Activated CD4-positive, alpha-beta T cell treated with anti-CD3 and anti-CD28 coated beads for 48 hours (primary cell): ENCODE measurements around the gene SMU1.

Source experiments
- DNase-seq: peaks from one replicate; pipeline ENCODE4 v3.0.0-alpha.2; 2020

Gene SMU1

GRCh38 chr9:33076046-33077004 lies at the start of gene SMU1:
Gene SMU1, minus strand, starts transcription at chr9:33076674. Its CDS starts 66 bp downstream, at chr9:33076608.
- DNase-seq = peak; percentile 96

- no peak for DNase-seq
These were observed 49.0 kb upstream of the SMU1 start for GRCh38 chr9:33125461-33125860.

- no peak for DNase-seq
These were observed 48.4 kb upstream of the SMU1 start for GRCh38 chr9:33124751-33125381.

GRCh38 chr9:33124046-33124445 lies 47.6 kb upstream of the SMU1 start:
- no peak for DNase-seq

GRCh38 chr9:33123407-33124031 lies 47.0 kb upstream of the SMU1 start:
- no peak for DNase-seq

- no peak for DNase-seq
These were observed 44.1 kb upstream of the SMU1 start for GRCh38 chr9:33120620-33121019.

- no peak for DNase-seq
These were observed 41.3 kb upstream of the SMU1 start for GRCh38 chr9:33117796-33118195.

- DNase-seq = no peak
These were observed 40.8 kb upstream of the SMU1 start for GRCh38 chr9:33117306-33117705.

GRCh38 chr9:33116860-33117259 lies 40.4 kb upstream of the SMU1 start:
- no peak for DNase-seq

GRCh38 chr9:33114746-33115145 lies 38.3 kb upstream of the SMU1 start:
- DNase-seq = no peak

- DNase-seq = no peak
These were observed 37.5 kb upstream of the SMU1 start for GRCh38 chr9:33113799-33114547.

GRCh38 chr9:33112094-33112493 lies 35.6 kb upstream of the SMU1 start:
- DNase-seq = no peak

- DNase-seq = no peak
These were observed 35.2 kb upstream of the SMU1 start for GRCh38 chr9:33111631-33112030.

- DNase-seq = no peak
These were observed 34.2 kb upstream of the SMU1 start for GRCh38 chr9:33110686-33111085.

GRCh38 chr9:33109850-33110595 lies 33.5 kb upstream of the SMU1 start:
- no peak for DNase-seq

- DNase-seq = no peak
These were observed 32.6 kb upstream of the SMU1 start for GRCh38 chr9:33109097-33109496.

- no peak for DNase-seq
These were observed 32.0 kb upstream of the SMU1 start for GRCh38 chr9:33108472-33108871.

- DNase-seq = no peak
These were observed 31.3 kb upstream of the SMU1 start for GRCh38 chr9:33107762-33108161.

GRCh38 chr9:33106827-33107621 lies 30.6 kb upstream of the SMU1 start:
- DNase-seq = no peak

GRCh38 chr9:33106372-33106771 lies 29.9 kb upstream of the SMU1 start:
- no peak for DNase-seq

GRCh38 chr9:33105959-33106358 lies 29.5 kb upstream of the SMU1 start:
- no peak for DNase-seq
